GM12874 (cell line): ENCODE results near the gene MTHFR.

Experiments
- TF ChIP-seq, protein P1 (sequence below): IDR thresholded peaks from 2 replicates; pipeline ENCODE4 v1.5.1; 2011; ENCODE audit warnings: low read depth, mild to moderate bottlenecking, control low read depth, low read length, moderate library complexity; ENCODE audit not compliant: insufficient read depth

Gene MTHFR

DNA sequence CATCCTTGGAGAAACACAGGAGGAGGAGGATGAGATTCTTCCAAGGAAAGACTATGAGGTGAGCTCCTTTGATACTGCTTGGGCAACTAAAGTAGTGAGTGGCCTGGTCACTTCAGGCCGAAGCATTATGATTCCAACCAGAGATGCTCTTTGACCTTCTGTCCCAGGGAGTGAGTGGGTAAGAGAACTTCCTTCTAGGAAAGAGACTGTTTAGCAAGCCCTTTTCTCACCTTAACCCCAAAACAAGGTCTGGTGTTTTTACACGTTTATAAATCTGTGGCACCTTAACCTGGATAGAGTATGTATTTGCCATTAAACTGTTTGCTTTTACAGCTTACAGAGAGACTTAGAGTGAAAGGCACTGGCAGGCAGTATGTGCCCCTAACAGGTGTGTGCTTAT is 1.4 kb upstream of the MTHFR start:
- TF ChIP-seq, protein P1, sequence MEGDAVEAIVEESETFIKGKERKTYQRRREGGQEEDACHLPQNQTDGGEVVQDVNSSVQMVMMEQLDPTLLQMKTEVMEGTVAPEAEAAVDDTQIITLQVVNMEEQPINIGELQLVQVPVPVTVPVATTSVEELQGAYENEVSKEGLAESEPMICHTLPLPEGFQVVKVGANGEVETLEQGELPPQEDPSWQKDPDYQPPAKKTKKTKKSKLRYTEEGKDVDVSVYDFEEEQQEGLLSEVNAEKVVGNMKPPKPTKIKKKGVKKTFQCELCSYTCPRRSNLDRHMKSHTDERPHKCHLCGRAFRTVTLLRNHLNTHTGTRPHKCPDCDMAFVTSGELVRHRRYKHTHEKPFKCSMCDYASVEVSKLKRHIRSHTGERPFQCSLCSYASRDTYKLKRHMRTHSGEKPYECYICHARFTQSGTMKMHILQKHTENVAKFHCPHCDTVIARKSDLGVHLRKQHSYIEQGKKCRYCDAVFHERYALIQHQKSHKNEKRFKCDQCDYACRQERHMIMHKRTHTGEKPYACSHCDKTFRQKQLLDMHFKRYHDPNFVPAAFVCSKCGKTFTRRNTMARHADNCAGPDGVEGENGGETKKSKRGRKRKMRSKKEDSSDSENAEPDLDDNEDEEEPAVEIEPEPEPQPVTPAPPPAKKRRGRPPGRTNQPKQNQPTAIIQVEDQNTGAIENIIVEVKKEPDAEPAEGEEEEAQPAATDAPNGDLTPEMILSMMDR = no peak

DNA sequence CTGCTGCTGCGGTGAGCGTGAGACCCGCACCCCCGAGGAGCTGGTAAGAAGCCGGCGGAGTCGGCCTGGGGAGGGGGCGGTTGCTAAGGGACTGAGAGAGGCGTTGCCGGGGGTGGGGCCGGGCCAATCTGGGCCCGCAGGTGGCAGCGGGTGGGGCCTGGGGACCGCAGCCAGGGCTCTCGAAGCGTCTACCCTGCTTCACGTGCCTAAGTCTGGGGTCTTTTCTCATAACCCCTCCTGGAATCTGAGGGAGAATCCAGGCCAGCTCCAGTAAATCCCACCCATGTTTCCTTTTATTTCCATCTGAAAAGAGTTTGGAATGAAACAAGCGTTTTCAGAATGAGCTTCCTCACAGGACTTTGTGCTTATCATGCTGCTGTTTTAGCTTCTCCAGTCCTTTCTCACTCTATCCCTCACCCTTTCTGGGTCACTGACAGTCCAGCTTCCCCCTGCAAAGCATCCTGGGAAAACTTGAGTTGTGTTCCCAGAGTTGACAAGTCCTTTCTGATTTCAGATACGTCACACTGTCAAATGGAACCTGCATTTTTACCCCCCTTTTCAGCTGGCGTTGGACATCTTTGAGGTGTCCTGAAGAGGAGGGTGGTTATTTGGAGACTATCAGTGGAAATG is 658 bp upstream of the MTHFR start:
- TF ChIP-seq, protein P1 = no peak

DNA sequence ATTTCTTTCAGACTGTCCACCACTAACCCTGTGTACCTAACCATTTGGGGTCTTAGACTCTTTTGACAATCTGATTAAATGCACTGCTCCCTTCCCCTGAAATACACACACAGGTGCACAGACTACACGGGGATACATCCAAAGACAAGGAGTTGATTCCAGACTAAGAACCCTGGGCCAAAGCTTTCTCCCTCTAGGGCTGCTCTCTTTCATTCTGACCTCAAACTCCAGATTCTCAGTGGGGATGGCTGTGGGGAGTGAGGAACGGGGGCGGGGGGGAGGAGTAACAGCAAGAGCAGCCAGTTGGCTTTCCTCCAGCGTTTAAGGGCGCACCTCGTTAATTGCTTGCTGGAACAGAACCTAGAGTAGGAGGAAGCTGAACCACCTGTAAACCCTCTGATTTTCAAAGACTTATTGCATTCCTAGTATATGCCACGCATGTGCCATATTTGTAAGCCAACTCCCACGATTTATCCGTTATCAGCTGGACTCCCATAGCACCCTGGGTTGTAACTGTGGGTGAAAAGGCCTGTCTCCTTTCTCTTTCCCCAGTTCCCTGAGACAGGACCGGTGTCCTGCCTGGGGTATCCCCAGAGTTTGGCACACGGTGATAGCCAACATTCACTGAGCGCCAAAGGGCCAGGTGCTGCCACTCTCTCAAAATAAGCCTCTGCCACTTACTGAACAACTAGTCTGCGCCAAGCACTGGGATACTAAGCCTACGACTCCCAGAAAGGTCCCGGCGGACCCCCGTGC is 920 bp downstream of the MTHFR start:
- TF ChIP-seq, protein P1 = no peak

DNA sequence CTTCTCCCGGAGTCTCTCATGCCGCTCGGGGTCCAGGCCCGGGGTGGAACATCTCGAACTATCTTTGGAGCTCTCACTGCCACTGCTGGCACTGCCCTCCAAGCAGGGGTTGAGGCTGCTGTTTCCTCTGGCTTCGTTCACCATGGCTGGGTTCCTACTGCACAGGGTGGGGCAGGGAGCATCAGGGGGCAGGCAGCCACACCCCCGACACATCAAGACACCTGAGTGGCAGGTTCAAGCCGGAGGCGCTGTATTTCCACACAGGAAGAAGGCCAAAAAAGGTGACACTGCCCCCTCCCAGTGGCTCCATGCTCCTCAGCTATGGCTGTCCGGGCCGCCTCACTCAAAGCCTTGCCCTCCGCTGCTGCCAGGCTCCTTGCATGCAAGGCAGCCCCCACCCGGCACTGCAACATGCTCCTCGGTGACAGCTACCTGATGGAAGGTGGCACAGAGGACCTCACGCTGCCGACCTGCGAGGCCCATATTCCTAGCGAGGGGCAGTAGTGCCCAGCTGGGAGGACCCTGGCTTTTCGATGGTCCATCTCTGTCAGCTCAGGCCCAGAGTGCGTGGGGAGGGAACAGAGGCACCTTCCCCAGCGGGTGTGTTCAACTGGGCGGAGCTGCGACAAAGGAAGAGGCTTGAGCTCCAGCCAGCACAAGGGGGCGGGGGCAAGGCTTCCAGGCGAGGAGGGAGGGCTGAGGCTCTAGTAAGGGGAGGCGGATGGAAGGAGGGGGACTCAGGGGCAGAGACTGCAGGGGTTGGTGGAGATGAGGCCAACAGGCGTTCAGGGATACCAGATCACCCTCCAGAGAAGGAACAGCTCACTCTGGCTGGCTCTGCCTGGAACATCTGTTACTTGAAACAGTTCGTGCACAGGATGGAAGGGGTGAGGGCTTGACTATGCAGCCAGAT is 2.5 kb downstream of the MTHFR start:
- TF ChIP-seq, protein P1 = no peak

DNA sequence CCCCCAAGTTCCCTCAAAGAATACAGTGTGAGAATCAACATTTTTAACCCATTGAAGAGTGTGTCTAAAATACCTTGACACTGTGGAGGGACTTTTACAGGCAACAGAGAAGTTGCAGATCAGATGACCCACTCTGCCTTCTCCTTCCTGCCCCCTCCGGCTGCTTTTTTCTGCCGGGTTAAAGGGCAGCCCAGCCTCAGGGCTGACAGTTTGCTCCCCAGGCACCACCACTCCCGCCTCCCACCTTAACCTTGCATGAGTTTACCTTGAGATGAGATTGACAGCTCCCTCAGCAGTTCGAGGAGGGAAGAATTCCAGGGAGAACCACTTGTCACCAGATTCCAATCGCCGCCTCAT is 3.2 kb downstream of the MTHFR start:
- TF ChIP-seq, protein P1 = no peak

DNA sequence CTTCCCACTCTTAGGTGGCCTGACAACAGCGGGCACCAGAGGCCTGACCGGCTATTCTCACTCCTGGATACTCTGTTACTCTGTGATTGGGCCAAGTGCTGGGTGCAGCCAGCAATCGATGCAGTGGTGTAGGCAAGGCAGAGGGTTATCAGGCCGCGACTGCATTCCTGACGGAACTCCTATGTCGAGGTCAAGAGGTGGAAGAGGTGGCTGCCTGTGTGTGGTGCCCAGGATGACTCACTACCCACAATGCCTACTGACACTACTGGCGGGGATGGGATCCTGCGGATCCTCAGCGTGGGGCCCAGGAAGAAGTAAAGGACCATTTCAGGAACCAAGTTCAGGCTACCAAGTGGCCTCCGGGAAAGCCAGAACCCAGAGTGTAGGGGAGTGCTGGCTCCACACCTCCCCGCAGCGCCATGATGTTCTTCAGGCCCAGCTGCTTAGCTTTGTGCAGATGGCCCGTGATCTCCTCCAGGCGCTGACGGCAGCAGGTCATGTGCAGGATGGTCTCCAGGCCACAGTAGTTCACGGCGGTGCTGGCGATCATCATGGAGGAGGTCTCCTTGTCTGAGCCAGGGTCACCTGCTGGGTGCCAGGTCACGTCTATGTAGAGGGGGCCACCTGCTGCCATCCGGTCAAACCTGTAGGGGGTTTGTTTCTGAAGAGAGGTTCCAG is 4.9 kb downstream of the MTHFR start:
- TF ChIP-seq, protein P1 = no peak

DNA sequence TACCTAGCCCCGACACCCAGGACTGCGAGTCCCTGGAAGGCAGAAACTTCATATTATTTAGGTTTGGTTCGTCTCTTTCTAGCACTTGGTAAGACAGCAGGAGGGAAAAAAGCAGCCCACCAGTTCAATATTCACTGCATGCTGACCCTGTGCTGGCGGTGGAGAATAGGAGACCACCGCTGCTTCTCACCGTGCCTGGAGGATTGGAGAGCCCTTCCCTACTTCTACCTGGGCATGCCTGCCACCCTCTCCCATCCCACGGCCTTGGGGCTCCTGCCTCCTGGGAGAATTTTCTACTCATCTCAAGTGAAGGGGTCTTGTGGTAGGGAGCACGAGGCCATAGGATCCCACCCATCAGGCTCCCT is 5.4 kb downstream of the MTHFR start:
- TF ChIP-seq, protein P1 = no peak
